Tibial nerve (tissue), 4 donors: ENCODE measurements around the gene DCTN1.

Experiments used
- CTCF ChIP-seq, 5 experiments: fragments of 200-600 bp in 3 of 5; fragments of 450-650 bp in 2 of 5; sonication (generic) in 3 of 5; IDR thresholded peaks; one replicate each; pipeline ENCODE4 v1.5.1; 2016 to 2019; ENCODE audit warnings: antibody characterized with exemption in 5 of 5, mild to moderate bottlenecking in 3 of 5, moderate library complexity in 2 of 5
- EP300 ChIP-seq, 2 donors: sonication (generic); formaldehyde crosslinking; IDR thresholded peaks; one replicate each; pipeline ENCODE4 v1.6.1; 2017; ENCODE audit warnings: antibody characterized with exemption in 2 of 2, mild to moderate bottlenecking in 1 of 2

GRCh38 chr2:74333896-74334586 lies 46.1 kb downstream of the DCTN1 start:
- no peak for TF ChIP-seq CTCF (IDR thresholded peaks at IDR 0.05)
- no peak for TF ChIP-seq EP300 (IDR thresholded peaks at IDR 0.05)
